DND-41 (cell line): Measurements from ENCODE around the gene NSG1.

Experiments used
- CTCF ChIP-seq: IDR thresholded peaks from 2 replicates; pipeline ENCODE4 v1.5.1; 2012; ENCODE audit warnings: borderline replicate concordance, low read length, moderate library complexity, mild to moderate bottlenecking; ENCODE audit not compliant: poor library complexity, severe bottlenecking; ENCODE audit errors: extremely low read depth
- EZH2 ChIP-seq: IDR thresholded peaks from 3 replicates; pipeline ENCODE4 v1.6.1; 2012; ENCODE audit warnings: borderline replicate concordance, low read depth, mild to moderate bottlenecking, moderate library complexity, low read length, inconsistent platforms; ENCODE audit not compliant: severe bottlenecking

DNA sequence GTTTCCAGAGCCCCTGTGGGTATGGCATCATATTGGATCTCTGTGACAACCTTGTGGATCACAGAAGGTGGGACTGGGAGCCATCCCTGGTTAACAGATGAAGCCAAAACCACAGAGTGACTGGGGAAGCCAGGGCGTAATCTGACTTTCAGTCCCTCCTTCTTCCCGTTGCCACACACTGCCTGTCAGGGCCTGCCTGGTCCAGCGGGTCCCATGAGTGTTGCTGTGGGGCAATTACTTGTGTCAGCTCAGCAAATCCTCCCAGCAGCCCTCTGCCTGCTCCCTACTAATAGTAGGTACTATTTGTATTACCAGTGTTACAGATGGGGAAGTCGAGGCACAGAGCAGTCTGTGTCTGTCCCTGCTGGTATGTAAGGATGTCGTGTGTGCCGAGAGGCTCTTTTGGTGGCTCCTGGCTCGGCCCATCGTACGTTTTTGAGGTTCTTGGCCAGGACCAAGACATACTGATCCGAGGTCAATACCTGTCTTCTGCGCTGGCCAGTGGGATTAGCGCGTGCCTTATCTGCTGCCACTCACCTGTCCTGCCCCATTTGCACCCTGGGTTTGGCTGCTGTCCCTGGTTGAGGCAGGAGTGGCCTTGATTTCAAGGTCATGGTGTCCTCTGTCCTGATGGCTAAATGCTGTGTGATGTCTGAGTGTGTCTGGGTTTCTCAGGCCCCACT lies 5.7 kb downstream of the NSG1 start:
- TF ChIP-seq CTCF (no peak), EZH2 (no peak)
